PC-3 (cell line): ENCODE results near the gene RTP4. TPM values are rescaled to one million over a fixed set of nuclear protein-coding genes. Genes with fewer than 3 reads are reported as not detected.

Experiments used
- ATAC-seq: fragments of 200-7000 bp; cut with Tn5 transposase; 2 replicates; pipeline ENCODE4 v1.9.1; 2020; ENCODE audit warnings: mild to moderate bottlenecking, moderate library complexity
- BruUV-seq: library from RNA; stranded (reverse); fragments of 400-500 nt; replicated peaks from 2 replicates; lab custom pipeline; 2021; lab: Mats Ljungman, UMichigan
- CTCF ChIA-PET: fragments of 300-600 bp; sonication (Branson Sonifier 250); formaldehyde crosslinking; loops from one replicate; lab custom pipeline; 2022; ENCODE audit warnings: antibody characterized with exemption; lab: Charles Lee
- POLR2A ChIA-PET: fragments of 300-600 bp; sonication (Branson Sonifier 250); formaldehyde crosslinking; loops from one replicate; lab custom pipeline; 2022; ENCODE audit warnings: antibody characterized with exemption; ENCODE audit not compliant: unreplicated experiment; lab: Charles Lee
- DNase-seq: peaks from one replicate; pipeline ENCODE4 v3.0.0-alpha.2; 2015
- H2AFZ ChIP-seq: fragments of 300-600 bp; sonication (generic); 2 replicates; pipeline ENCODE4 v1.6.0; 2016; ENCODE audit warnings: antibody characterized with exemption, low read length
- H3F3A ChIP-seq: fragments of 300-600 bp; sonication (generic); one replicate; pipeline ENCODE4 v1.6.0; 2017; ENCODE audit warnings: antibody characterized with exemption, low read length, control low read depth, mild to moderate bottlenecking; ENCODE audit not compliant: unreplicated experiment
- H3K27ac ChIP-seq: fragments of 300-600 bp; sonication (generic); 2 replicates; pipeline ENCODE4 v1.5.1; 2016; ENCODE audit warnings: mild to moderate bottlenecking, low read length
- H3K27me3 ChIP-seq: fragments of 300-600 bp; sonication (generic); 2 replicates; pipeline ENCODE4 v1.6.1; 2016; ENCODE audit warnings: low read length, mixed read lengths
- H3K36me3 ChIP-seq: fragments of 300-600 bp; sonication (generic); 2 replicates; pipeline ENCODE4 v1.6.1; 2016; ENCODE audit warnings: low read depth, mixed run types, low read length, mixed read lengths
- H3K4me1 ChIP-seq: fragments of 300-600 bp; sonication (generic); 2 replicates; pipeline ENCODE4 v1.5.1; 2016; ENCODE audit warnings: low read length; ENCODE audit not compliant: insufficient read depth
- H3K4me2 ChIP-seq: fragments of 300-600 bp; sonication (generic); 2 replicates; pipeline ENCODE4 v1.6.0; 2016; ENCODE audit warnings: low read length
- H3K4me3 ChIP-seq: fragments of 300-600 bp; sonication (generic); 2 replicates; pipeline ENCODE4 v1.5.1; 2016; ENCODE audit warnings: mild to moderate bottlenecking, low read length, mixed read lengths
- H3K79me2 ChIP-seq: fragments of 300-600 bp; sonication (generic); 2 replicates; pipeline ENCODE4 v1.6.1; 2017; ENCODE audit warnings: low read length, mixed read lengths
- H3K9ac ChIP-seq: fragments of 300-600 bp; sonication (generic); 2 replicates; pipeline ENCODE4 v1.6.0; 2016; ENCODE audit warnings: mild to moderate bottlenecking, low read length
- H3K9me2 ChIP-seq: fragments of 300-600 bp; sonication (generic); replicated peaks from 2 replicates; pipeline ENCODE4 v1.6.1; 2016; ENCODE audit warnings: mixed run types, low read length, mixed read lengths
- H3K9me3 ChIP-seq: fragments of 300-600 bp; sonication (generic); 2 replicates; pipeline ENCODE4 v1.6.1; 2016; ENCODE audit warnings: low read length, mixed read lengths
- H4K20me1 ChIP-seq: fragments of 300-600 bp; sonication (generic); 2 replicates; pipeline ENCODE4 v1.6.1; 2016; ENCODE audit warnings: low read length, mixed read lengths
- CTCF ChIP-seq: fragments of 300-600 bp; sonication (generic); conservative IDR thresholded peaks from 2 replicates; pipeline ENCODE4 v1.5.1; 2017; ENCODE audit warnings: antibody characterized with exemption, low read depth, mild to moderate bottlenecking, low read length
- EZH2 ChIP-seq: fragments of 300-600 bp; sonication (generic); IDR thresholded peaks from one replicate; pipeline ENCODE4 v1.6.1; 2017; ENCODE audit warnings: antibody characterized with exemption, mild to moderate bottlenecking, low read length; ENCODE audit not compliant: unreplicated experiment
- EZH2phosphoT487 ChIP-seq: fragments of 300-600 bp; sonication (generic); IDR thresholded peaks from 2 replicates; pipeline ENCODE4 v1.6.1; 2018; ENCODE audit warnings: mild to moderate bottlenecking, antibody characterized with exemption, low read length, borderline replicate concordance
- intact Hi-C: fragments of 100-400 bp; cut with micrococcal nuclease; formaldehyde crosslinking; loops from 2 replicates; pipeline ENCODE4 v1.9.0; 2023
- total RNA-seq: library from RNA; depleted of rRNA; stranded (reverse); fragments of >200 nt; gene quantifications from 2 replicates; pipeline ENCODE4 v1.2.3, GENCODE V29; 2014

The RTP4 gene
- total RNA-seq, 1 experiment from 2014 or later, result 0.11 TPM

- no TSS peak for BruUV-seq
Measured at GRCh38 chr3:187359798-187360486, 8.2 kb upstream of the RTP4 start.

GRCh38 chr3:187360596-187360995 lies 7.6 kb upstream of the RTP4 start:
- CTCF ChIA-PET, result no interaction called here
- Histone ChIP-seq H3K79me2 (no peaks in the 10 kb centered on the region), H2AFZ (no peak overlapping the region), H4K20me1 (no peaks in the 10 kb centered on the region), H3K27me3 (peaks cover 69% of the 10 kb centered on the region), H3F3A (no peaks in the 10 kb centered on the region), H3K4me3 (no peak overlapping the region), H3K4me1 (no peaks in the 10 kb centered on the region), H3K36me3 (no peaks in the 10 kb centered on the region), H3K9me2 (no peaks in the 10 kb centered on the region), H3K4me2 (no peak overlapping the region), H3K9ac (no peak overlapping the region), H3K27ac (no peak overlapping the region), H3K9me3 (no peaks in the 10 kb centered on the region)
- TF ChIP-seq EZH2phosphoT487 (no peak), CTCF (no peak), EZH2 (no peak)
- no peak for ATAC-seq
- no peak for DNase-seq
- intact Hi-C loops, result no loop called here
- no TSS peak for BruUV-seq
- POLR2A ChIA-PET, result no interaction called here

More at GRCh38 chr3:187359798-187360486, 8.2 kb upstream of the RTP4 start:
- no peak overlapping the region for H3K9ac ChIP-seq
- no peaks in the 10 kb centered on the region for H3K79me2 ChIP-seq
- H3F3A ChIP-seq, result no peaks in the 10 kb centered on the region
- no peaks in the 10 kb centered on the region for H3K4me1 ChIP-seq
- no peaks in the 10 kb centered on the region for H4K20me1 ChIP-seq
- ChIA-PET POLR2A (no interaction called here), CTCF (no interaction called here)
- no peaks in the 10 kb centered on the region for H3K9me3 ChIP-seq
- H3K4me2 ChIP-seq, result no peak overlapping the region
- TF ChIP-seq EZH2phosphoT487, result no peak
- no peak for TF ChIP-seq CTCF
- no peak for TF ChIP-seq EZH2
- H3K36me3 ChIP-seq, result no peaks in the 10 kb centered on the region
- ATAC-seq (no peak), DNase-seq (no peak)
- H3K9me2 ChIP-seq, result no peaks in the 10 kb centered on the region
- H3K27ac ChIP-seq, result no peak overlapping the region
- no peak overlapping the region for H3K4me3 ChIP-seq
- H3K27me3 ChIP-seq, result peaks cover 67% of the 10 kb centered on the region
- no peak overlapping the region for H2AFZ ChIP-seq
- intact Hi-C loops, result no loop called here

- Histone ChIP-seq H3K9me3 (no peaks in the 10 kb centered on the region), H3K9me2 (no peaks in the 10 kb centered on the region), H3F3A (no peaks in the 10 kb centered on the region), H3K9ac (no peak overlapping the region), H3K4me3 (no peak overlapping the region), H3K4me2 (no peak overlapping the region), H3K79me2 (no peaks in the 10 kb centered on the region), H3K36me3 (no peaks in the 10 kb centered on the region), H3K27me3 (peaks cover 76% of the 10 kb centered on the region), H3K27ac (no peak overlapping the region), H4K20me1 (no peaks in the 10 kb centered on the region), H3K4me1 (no peaks in the 10 kb centered on the region), H2AFZ (no peak overlapping the region)
- DNase-seq (no peak), ATAC-seq (no peak)
- POLR2A ChIA-PET, result no interaction called here
- no peak for TF ChIP-seq EZH2phosphoT487
- no peak for TF ChIP-seq CTCF
- CTCF ChIA-PET, result no interaction called here
- intact Hi-C loops, result no loop called here
- BruUV-seq, result no TSS peak
Measured at GRCh38 chr3:187361835-187362234, 6.3 kb upstream of the RTP4 start.
